HCEC 1CT (cell line): Measurements from ENCODE around the gene AGER.
A peak's percentile ranks its signal among the peaks of the same experiment; 100 is the strongest.

Experiments used
- DNase-seq: peaks from one replicate; pipeline ENCODE4 v3.0.0-alpha.2; 2017

AGER gene

GRCh38 chr6:32185681-32186131, 1.7 kb upstream of the AGER start:
- peak; percentile 86 for DNase-seq

- DNase-seq = no peak
These were observed 470 bp downstream of the AGER start for GRCh38 chr6:32183483-32184083.

- DNase-seq = no peak
These were observed 1.0 kb downstream of the AGER start for GRCh38 chr6:32183030-32183429.

GRCh38 chr6:32182555-32182981, 1.5 kb downstream of the AGER start:
- DNase-seq = no peak

GRCh38 chr6:32181915-32182529, 2.0 kb downstream of the AGER start:
- DNase-seq = no peak

- DNase-seq = no peak
These were observed 2.8 kb downstream of the AGER start for GRCh38 chr6:32181148-32181702.

GRCh38 chr6:32179766-32180405, 4.2 kb downstream of the AGER start:
- DNase-seq = no peak

GRCh38 chr6:32178547-32179440, 5.3 kb downstream of the AGER start:
- DNase-seq = no peak

- DNase-seq = peak; percentile 100
These were observed 6.1 kb downstream of the AGER start, which contains the start of gene RNF5 for GRCh38 chr6:32177788-32178546. Gene RNF5 (plus strand): TSS chr6:32178405. CDS start chr6:32178512, 107 bp downstream.

- DNase-seq = no peak
These were observed 6.8 kb downstream of the AGER start for GRCh38 chr6:32177183-32177787.

GRCh38 chr6:32176476-32177182, 7.4 kb downstream of the AGER start:
- DNase-seq = peak; percentile 78

GRCh38 chr6:32175711-32176475, 8.2 kb downstream of the AGER start, which contains the start of gene AGPAT1:
Gene AGPAT1 (minus strand): TSS chr6:32176084. CDS start chr6:32171496, 4,588 bp downstream.
- peak; percentile 94 for DNase-seq

- DNase-seq = no peak
These were observed 8.7 kb downstream of the AGER start for GRCh38 chr6:32175322-32175710.

- DNase-seq = no peak
These were observed 9.6 kb downstream of the AGER start for GRCh38 chr6:32174416-32174815.

GRCh38 chr6:32173051-32173727, 10.9 kb downstream of the AGER start:
- DNase-seq = no peak

GRCh38 chr6:32171234-32171633, 12.8 kb downstream of the AGER start:
- no peak for DNase-seq

- no peak for DNase-seq
These were observed 13.8 kb downstream of the AGER start for GRCh38 chr6:32170294-32170693.

- DNase-seq = no peak
These were observed 15.1 kb downstream of the AGER start for GRCh38 chr6:32168807-32169591.

GRCh38 chr6:32168350-32168749, 15.7 kb downstream of the AGER start:
- no peak for DNase-seq
